K562 (cell line): ENCODE results near the gene ERP29. TPM values are rescaled to one million over a fixed set of nuclear protein-coding genes. Genes with fewer than 3 reads are reported as not detected.

Experiments used
- ATAC-seq: fragments of 200-7000 bp; cut with Tn5 transposase; 3 replicates; pipeline ENCODE4 v1.9.1; 2020; ENCODE audit warnings: moderate library complexity
- BruUV-seq: library from RNA; stranded (reverse); fragments of 400-500 nt; replicated peaks from 2 replicates; lab custom pipeline; 2021; lab: Mats Ljungman, UMichigan
- CTCF ChIA-PET: fragments of 300-600 bp; formaldehyde crosslinking; extraction: SDS; loops from one replicate; lab custom pipeline; 2021; ENCODE audit warnings: low intra/inter-chr PET ratio; lab: Yijun Ruan, JAX
- POLR2A ChIA-PET: fragments of 300-600, 350-650 bp; sonication (Branson Sonifier 250); formaldehyde crosslinking; extraction: SDS; loops from one replicate; lab custom pipeline; 2021; ENCODE audit warnings: antibody characterized with exemption, inconsistent platforms; lab: Yijun Ruan, JAX
- DNase-seq, 4 experiments: peaks; one replicate each; pipeline versions ENCODE4 v3.0.0 to v3.0.0-alpha.2; 2011 to 2018; ENCODE audit warnings: low spot score in 3 of 4, mixed read lengths in 3 of 4; ENCODE audit errors: extremely low read depth in 1 of 4
- FAIRE-seq: peaks from 2 replicates; lab custom pipeline; 2011; peaks lifted over from hg19 to GRCh38; lab: Jason Lieb, UNC
- H2AFZ ChIP-seq: 2 replicates; pipeline ENCODE4 v1.6.0; 2011; ENCODE audit warnings: low read depth, low read length, control low read depth, inconsistent platforms
- H3K27ac ChIP-seq: fragments of 200-600 bp; 3 replicates; pipeline ENCODE4 v1.8.0; 2011; ENCODE audit warnings: low read depth, mild to moderate bottlenecking, control low read depth, inconsistent platforms, low read length, moderate library complexity, mixed read lengths; ENCODE audit errors: extremely low read depth
- H3K27me3 ChIP-seq, 2 experiments: fragments of 300-600 bp in 1 of 2; 2 replicates in 1 of 2; 3 replicates in 1 of 2; pipeline versions ENCODE4 v1.6.0 to v1.8.0; 2011; ENCODE audit warnings: inconsistent platforms in 2 of 2, low read length in 2 of 2, mild to moderate bottlenecking in 1 of 2, mixed read lengths in 1 of 2, moderate library complexity in 1 of 2; ENCODE audit not compliant: control insufficient read depth in 2 of 2, insufficient read depth in 2 of 2
- H3K36me3 ChIP-seq: fragments of 300-600 bp; 3 replicates; pipeline ENCODE4 v1.8.0; 2011; ENCODE audit warnings: mild to moderate bottlenecking, low read length, inconsistent platforms; ENCODE audit not compliant: control insufficient read depth, insufficient read depth
- H3K4me1 ChIP-seq, 2 experiments: fragments of 200-600 bp in 1 of 2; replicated peaks in 1 of 2; 2 replicates in 1 of 2; 3 replicates in 1 of 2; pipeline versions ENCODE4 v1.5.1 to v1.8.0; 2011; ENCODE audit warnings: inconsistent platforms in 2 of 2, low read length in 2 of 2, mild to moderate bottlenecking in 1 of 2, mixed read lengths in 1 of 2, moderate library complexity in 1 of 2; ENCODE audit not compliant: control insufficient read depth in 2 of 2, insufficient read depth in 2 of 2
- H3K4me2 ChIP-seq: 2 replicates; pipeline ENCODE4 v1.6.1; 2011; ENCODE audit warnings: low read length, control low read depth, inconsistent platforms, mixed read lengths; ENCODE audit not compliant: insufficient read depth
- H3K4me3 ChIP-seq: fragments of 200-600 bp; sonication (generic), shearing (Covaris generic); 2 replicates; pipeline ENCODE4 v1.5.1; 2016; ENCODE audit warnings: control low read depth, inconsistent platforms
- H3K79me2 ChIP-seq: fragments of 200-600 bp; 3 replicates; pipeline ENCODE4 v1.8.0; 2011; ENCODE audit warnings: low read length, inconsistent platforms; ENCODE audit not compliant: control insufficient read depth, insufficient read depth
- H3K9ac ChIP-seq, 2 experiments: 2 replicates each; pipeline versions ENCODE4 v1.6.0 to v1.6.1; 2011; ENCODE audit warnings: low read depth in 2 of 2, low read length in 2 of 2, control low read depth in 1 of 2, inconsistent platforms in 1 of 2, mild to moderate bottlenecking in 1 of 2, mixed read lengths in 1 of 2; ENCODE audit not compliant: insufficient read depth in 1 of 2
- H3K9me1 ChIP-seq: one replicate; pipeline ENCODE4 v1.6.0; 2011; ENCODE audit warnings: inconsistent platforms, mild to moderate bottlenecking, low read length, moderate library complexity; ENCODE audit not compliant: control insufficient read depth, insufficient read depth
- H3K9me3 ChIP-seq: replicated peaks from 2 replicates; pipeline ENCODE4 v1.5.1; 2011; ENCODE audit warnings: low read depth, low read length, inconsistent platforms; ENCODE audit not compliant: control insufficient read depth, insufficient read depth
- H4K20me1 ChIP-seq: replicated peaks from 2 replicates; pipeline ENCODE4 v1.6.1; 2011; ENCODE audit warnings: low read length, inconsistent platforms, mixed read lengths; ENCODE audit not compliant: control insufficient read depth, insufficient read depth
- BHLHE40 ChIP-seq: IDR thresholded peaks from 2 replicates; pipeline ENCODE4 v1.6.1; 2011; ENCODE audit warnings: low read length, improper control_type of control experiment
- CBX3 ChIP-seq, 2 experiments: IDR thresholded peaks; 1 replicate in 1 of 2; 2 replicates in 1 of 2; pipeline ENCODE4 v1.6.1; 2012; ENCODE audit warnings: inconsistent platforms in 2 of 2, low read length in 2 of 2, borderline replicate concordance in 1 of 2, control low read depth in 1 of 2
- IRF1 ChIP-seq: sonication (generic); formaldehyde crosslinking; IDR thresholded peaks from 2 replicates; pipeline ENCODE4 v1.8.0; 2022; ENCODE audit warnings: missing genetic modification reagents, mild to moderate bottlenecking, borderline replicate concordance
- NCOA4 ChIP-seq: fragments of 450-650 bp; IDR thresholded peaks from 2 replicates; pipeline ENCODE4 v1.6.1; 2018; ENCODE audit warnings: mild to moderate bottlenecking; ENCODE audit not compliant: partially characterized antibody
- NFRKB ChIP-seq: fragments of 450-650 bp; IDR thresholded peaks from 2 replicates; pipeline ENCODE4 v1.6.1; 2016; ENCODE audit warnings: low read depth
- POLR2G ChIP-seq: fragments of 200-400 bp; formaldehyde crosslinking; IDR thresholded peaks from 2 replicates; pipeline ENCODE4 v1.6.1; 2017; ENCODE audit warnings: low read depth, mild to moderate bottlenecking, antibody characterized with exemption, low read length, moderate library complexity
- POLR2H ChIP-seq: IDR thresholded peaks from 2 replicates; pipeline ENCODE4 v1.6.1; 2016; ENCODE audit warnings: missing genetic modification characterization, low read depth, mild to moderate bottlenecking, control low read depth, missing compliant biosample characterization, moderate library complexity
- PPARD ChIP-seq: fragments of 250-450 bp; sonication (Bioruptor Pico); IDR thresholded peaks from 2 replicates; pipeline ENCODE4 v1.8.0; 2022; ENCODE audit warnings: inconsistent platforms, mild to moderate bottlenecking, moderate library complexity
- RBFOX2 ChIP-seq: fragments of 200-400 bp; formaldehyde crosslinking; IDR thresholded peaks from 2 replicates; pipeline ENCODE4 v1.6.1; 2017; ENCODE audit warnings: low read depth, mild to moderate bottlenecking, low read length, moderate library complexity
- RBM17 ChIP-seq: fragments of 200-400 bp; formaldehyde crosslinking; IDR thresholded peaks from 2 replicates; pipeline ENCODE4 v1.6.1; 2017; ENCODE audit warnings: low read depth, mild to moderate bottlenecking, low read length, borderline replicate concordance
- SNIP1 ChIP-seq: fragments of 450-650 bp; IDR thresholded peaks from 2 replicates; pipeline ENCODE4 v1.7.1; 2017; ENCODE audit warnings: low read depth, mild to moderate bottlenecking
- TRIM28 ChIP-seq: fragments of 450-650 bp; IDR thresholded peaks from 2 replicates; pipeline ENCODE4 v1.6.1; 2017
- ZC3H11A ChIP-seq: IDR thresholded peaks from 2 replicates; pipeline ENCODE4 v1.6.1; 2012; ENCODE audit warnings: low read depth, low read length, improper control_type of control experiment
- ZFP36 ChIP-seq: fragments of 150-350 bp; IDR thresholded peaks from 2 replicates; pipeline ENCODE4 v1.6.1; 2018; ENCODE audit warnings: low read length, low read depth; ENCODE audit not compliant: partially characterized antibody
- ZNF511 ChIP-seq: sonication (generic); formaldehyde crosslinking; IDR thresholded peaks from 2 replicates; pipeline ENCODE4 v1.8.0; 2022; ENCODE audit warnings: mild to moderate bottlenecking, missing genetic modification reagents
- WGBS: fragments of 100-300 bp; shearing (Covaris generic); methylation state at CpG from one replicate; pipeline ENCODE4 v1.1.6; 2016; ENCODE audit warnings: low coverage, mixed read lengths; ENCODE audit not compliant: insufficient coverage; ENCODE audit errors: missing lambda C conversion rate; 5-methylcytosine and 5-hydroxymethylcytosine counted together
- in situ Hi-C: fragments of 300-500 bp; cut with MboI; formaldehyde crosslinking; loops from 4 replicates; pipeline ENCODE4 v1.15.0; 2018; ENCODE audit warnings: inconsistent platforms, mixed read lengths
- intact Hi-C: fragments of 100-400 bp; cut with micrococcal nuclease; formaldehyde crosslinking; loops from 2 replicates; pipeline ENCODE4 v1.14.2; 2022
- polyA plus RNA-seq, 8 experiments: library from polyadenylated mRNA; depleted of rRNA in 4 of 8; stranded (reverse) in 5 of 8; unstranded in 3 of 8; fragments of >200 nt; fragmentation: Nextera tagmentation in 2 of 8; fragmentation: Illumina TruSeq in 1 of 8; extraction: Ambion mirVana in 2 of 8; extraction: Trizol in 1 of 8; gene quantifications; 2 replicates each; pipeline versions ENCODE4 v1.2.1 to v1.2.3, GENCODE V29; 2011 to 2014; ENCODE audit warnings: inconsistent platforms in 1 of 8, missing spikeins in 1 of 8
- total RNA-seq, 7 experiments: library from RNA; depleted of rRNA in 6 of 7; stranded (reverse); fragments of >200 nt in 6 of 7; fragmentation: Illumina TruSeq in 2 of 7; extraction: Trizol in 2 of 7; gene quantifications; 2 replicates each; pipeline versions ENCODE4 v1.2.1 to v1.2.3, GENCODE V29; 2011 to 2021; ENCODE audit warnings: low replicate concordance in 1 of 7
- TF ChIP-seq, protein P1 (sequence below): fragments of 250-450 bp; sonication (Bioruptor Pico); IDR thresholded peaks from 2 replicates; pipeline ENCODE4 v1.4.0; 2020; ENCODE audit warnings: borderline replicate concordance

The ERP29 gene
- total and polyA plus RNA-seq, 9 of the 15 experiments (the other 6 are each of a cell fraction or from before 2014, with no cell fraction given), result 42.4 to 146 (median 111) TPM

DNA sequence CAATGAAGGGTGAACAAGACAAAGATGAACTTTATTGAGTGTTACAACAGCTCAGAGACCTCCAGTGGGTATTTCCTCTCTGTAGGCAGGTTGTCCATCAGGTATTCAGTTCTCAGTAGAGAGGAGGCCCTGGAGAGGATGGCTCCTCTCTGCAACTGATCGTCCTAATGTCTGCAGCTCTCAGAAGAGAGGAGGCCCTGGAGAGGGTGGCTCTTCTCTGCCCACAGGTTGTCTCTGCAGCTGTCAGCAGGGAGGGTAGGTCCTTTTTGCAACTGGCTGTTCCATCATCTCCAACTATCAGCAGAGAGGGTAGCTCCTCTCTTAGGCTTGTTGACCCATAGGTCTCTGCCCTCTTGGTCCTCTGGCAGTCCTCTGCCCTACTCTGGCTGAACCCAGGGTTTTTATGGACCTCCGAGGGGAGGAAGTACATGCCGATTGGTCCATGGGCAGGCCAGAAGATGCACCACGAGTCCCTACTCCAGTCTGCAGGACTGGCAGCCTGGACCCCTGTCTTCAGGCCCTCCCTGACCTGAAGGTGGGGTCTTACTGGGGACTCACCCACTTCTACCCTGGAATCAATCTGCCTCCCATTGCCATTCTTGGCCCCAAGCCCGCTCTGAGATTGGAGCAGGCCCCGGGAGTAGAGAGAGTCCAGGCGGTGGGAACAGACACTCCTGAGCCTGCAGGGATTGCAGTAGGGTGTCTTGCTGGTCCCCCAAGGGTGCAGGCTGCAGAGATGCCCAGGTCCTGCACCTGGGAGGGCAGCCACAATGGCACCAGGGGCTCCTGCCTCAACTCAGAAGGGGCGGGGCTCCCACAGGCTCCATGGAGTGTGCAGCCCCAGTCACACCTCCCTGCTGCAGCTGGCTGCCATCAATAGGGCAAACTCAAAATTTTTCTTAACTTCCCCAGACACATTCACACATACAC lies 2.5 kb upstream of the ERP29 start:
- H3K27ac ChIP-seq, result 0 out of 3 replicates have a peak overlapping the region, but pooled peaks have one; percentile 25
- WGBS, result 82% methylated on average over 8 of the region's 8 CpGs
- TF ChIP-seq PPARD (CRISPR knock-in tag) (no peak), BHLHE40 (no peak), CBX3 (IDR thresholded peaks at IDR 0.05; ENCODE audit: borderline replicate concordance in 1 of 2, low read length in 2 of 2) (peak in 1 of 2 experiments; percentile 76; a peak in 1 of 3 replicates), POLR2G (peak; percentile 60), ZNF511 (CRISPR knock-in tag) (no peak), RBM17 (no peak), ZFP36 (peak; percentile 47), NCOA4 (no peak), POLR2H (tag) (no peak), RBFOX2 (peak; percentile 63), IRF1 (CRISPR knock-in tag) (no peak), SNIP1 (no peak), ZC3H11A (no peak), TRIM28 (peak; percentile 68; the same call in 1 of the 2 replicates), NFRKB (no peak)
- TF ChIP-seq, protein P1, sequence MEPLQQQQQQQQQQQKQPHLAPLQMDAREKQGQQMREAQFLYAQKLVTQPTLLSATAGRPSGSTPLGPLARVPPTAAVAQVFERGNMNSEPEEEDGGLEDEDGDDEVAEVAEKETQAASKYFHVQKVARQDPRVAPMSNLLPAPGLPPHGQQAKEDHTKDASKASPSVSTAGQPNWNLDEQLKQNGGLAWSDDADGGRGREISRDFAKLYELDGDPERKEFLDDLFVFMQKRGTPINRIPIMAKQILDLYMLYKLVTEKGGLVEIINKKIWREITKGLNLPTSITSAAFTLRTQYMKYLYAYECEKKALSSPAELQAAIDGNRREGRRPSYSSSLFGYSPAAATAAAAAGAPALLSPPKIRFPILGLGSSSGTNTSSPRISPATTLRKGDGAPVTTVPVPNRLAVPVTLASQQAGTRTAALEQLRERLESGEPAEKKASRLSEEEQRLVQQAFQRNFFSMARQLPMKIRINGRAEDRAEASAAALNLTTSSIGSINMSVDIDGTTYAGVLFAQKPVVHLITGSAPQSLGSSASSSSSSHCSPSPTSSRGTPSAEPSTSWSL (CRISPR knock-in tag), result no peak

More for the DNA sequence above, 2.5 kb upstream of the ERP29 start:
- H3K27me3 ChIP-seq, result no peaks in the 10 kb centered on the region
- peak overlapping the region; percentile 57 for H3K4me3 ChIP-seq
- H3K9ac ChIP-seq, result peak overlapping the region in 1 of 2 experiments; percentile 44; a peak in 2 of 4 replicates
- intact Hi-C loops, result loop anchor here (5.0 to 10.0 kb wide), 4 partner anchors 33 to 374 kb away; partner anchors contain the start of genes HECTD4 and MAPKAPK5
- ChIA-PET POLR2A (interaction anchor here (0.7 to 1.8 kb wide), 7 partner anchors 9 to 406 kb away, joined by 3 to 10 read pairs (median 4); no protein-coding TSS in a partner anchor), CTCF (no interaction called here)
- no TSS peak for BruUV-seq
- no peaks in the 10 kb centered on the region for H3K9me3 ChIP-seq
- peak overlapping the region; percentile 92 for H3K4me2 ChIP-seq
- peaks cover 45% of the 10 kb centered on the region in 2 experiments; a peak in 4 of 5 replicates for H3K4me1 ChIP-seq
- ATAC-seq, result no peak
- peaks cover 18% of the 10 kb centered on the region for H3K36me3 ChIP-seq
- in situ Hi-C loops, result no loop called here
- H2AFZ ChIP-seq, result no peak overlapping the region
- DNase-seq, result no peak
- peaks cover 59% of the 10 kb centered on the region for H3K79me2 ChIP-seq
- H4K20me1 ChIP-seq, result no peaks in the 10 kb centered on the region
- no peak for FAIRE-seq
- no peaks in the 10 kb centered on the region for H3K9me1 ChIP-seq
